ENCODE results near the gene ULK2. TPM values are rescaled to one million over a fixed set of nuclear protein-coding genes. Genes with fewer than 3 reads are reported as not detected.
A peak's percentile ranks its signal among the peaks of the same experiment; 100 is the strongest.
"Not testable (repeated sequence)": the region's sequence is repeated elsewhere in the genome, so short reads cannot be mapped to it uniquely, and the experiment has no call there.

ULK2 gene
- total RNA-seq, 1 experiment from 2014 or later, result 7.3 TPM

DNA sequence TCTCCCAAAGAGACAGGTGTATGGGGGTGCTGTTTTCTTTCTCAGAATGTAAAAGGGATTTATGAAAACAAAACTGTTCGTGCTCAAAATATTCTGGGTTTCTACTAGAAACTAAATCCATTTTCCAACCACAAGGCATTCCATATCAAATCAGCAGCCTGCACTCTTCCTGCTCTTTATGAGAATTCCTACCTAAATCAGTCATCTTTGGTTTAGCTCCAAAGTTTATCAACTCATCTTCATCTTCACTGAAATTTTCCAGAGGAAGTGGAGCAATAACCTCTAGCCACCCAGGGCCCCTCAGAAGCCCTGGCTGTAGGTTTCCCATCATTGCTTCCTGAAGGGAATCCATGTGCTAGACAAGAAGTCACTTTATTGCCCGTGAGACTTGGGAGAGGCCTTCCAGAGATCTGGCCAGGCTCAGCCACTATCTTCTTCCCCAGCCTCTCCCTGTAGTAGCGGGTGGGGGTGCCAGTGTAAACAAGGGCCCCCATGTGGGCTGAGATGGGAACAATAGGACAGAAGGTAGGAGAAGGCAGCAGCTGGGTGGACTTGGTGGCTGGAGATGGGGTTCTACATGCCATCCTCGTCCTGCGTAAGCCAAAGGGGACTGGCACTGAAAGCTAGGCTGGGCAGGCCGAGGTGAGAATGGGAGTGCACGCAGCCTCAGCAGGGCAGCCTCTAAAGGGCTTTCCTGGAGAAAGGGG, 97.6 kb downstream of the ULK2 start:
- DNase-seq (ENCODE audit: low read depth in 1 of 2, low spot score in 2 of 2), result peak in 1 of 2 experiments; percentile 6
- no peaks in the 10 kb centered on the region for H3K27me3 ChIP-seq (replicated peaks)
- no peak overlapping the region for H3K27ac ChIP-seq
- no peaks in the 10 kb centered on the region for H3K36me3 ChIP-seq
- H3K4me1 ChIP-seq (replicated peaks), result no peaks in the 10 kb centered on the region
- no peak overlapping the region for H3K4me3 ChIP-seq
- no peaks in the 10 kb centered on the region for H3K9me3 ChIP-seq (replicated peaks)

DNA sequence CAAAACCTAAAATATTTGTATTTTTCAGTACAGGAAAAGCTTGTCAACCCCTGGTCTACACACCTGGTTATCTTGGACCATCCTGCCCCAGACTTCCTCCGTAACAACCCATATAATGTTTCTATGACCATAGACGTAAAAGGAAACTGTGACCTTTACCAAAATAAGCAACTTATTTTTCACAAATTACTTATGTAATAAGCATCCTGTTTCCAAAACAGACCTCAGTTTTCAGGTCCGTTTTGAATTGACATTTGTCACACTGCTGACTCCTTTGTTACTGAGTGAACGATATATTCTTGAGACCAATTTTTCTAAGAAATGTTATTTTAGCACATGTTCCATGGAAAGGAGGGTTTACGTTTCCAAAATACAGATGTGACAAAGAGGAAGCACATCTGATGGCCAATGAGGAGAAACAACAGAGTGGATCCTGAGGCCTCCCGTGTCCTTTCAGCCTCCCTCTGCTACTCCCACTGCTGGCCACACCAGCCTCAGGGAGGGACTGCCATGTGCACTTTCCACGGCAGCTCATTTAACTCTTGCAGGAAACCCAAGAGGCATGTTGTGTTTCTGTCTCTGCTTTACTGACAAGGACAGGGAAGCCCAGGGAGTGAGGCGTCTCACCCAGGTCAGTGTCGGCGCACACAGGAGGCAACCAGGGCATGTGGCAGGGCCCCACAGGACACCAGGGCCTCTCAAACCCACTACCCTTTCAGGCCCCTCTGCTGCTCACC, 99.5 kb downstream of the ULK2 start:
- Histone ChIP-seq H3K4me1 (replicated peaks) (no peaks in the 10 kb centered on the region), H3K27ac (no peak overlapping the region), H3K27me3 (replicated peaks) (no peaks in the 10 kb centered on the region), H3K4me3 (no peak overlapping the region), H3K36me3 (no peaks in the 10 kb centered on the region), H3K9me3 (replicated peaks) (no peaks in the 10 kb centered on the region)
- no peak for DNase-seq (ENCODE audit: low read depth in 1 of 2, low spot score in 2 of 2)

GRCh38 chr17:19766421-19767270, 101.1 kb downstream of the ULK2 start:
- Histone ChIP-seq H3K4me1 (replicated peaks) (no peaks in the 10 kb centered on the region), H3K27me3 (replicated peaks) (no peaks in the 10 kb centered on the region), H3K27ac (no peak overlapping the region), H3K4me3 (no peak overlapping the region), H3K36me3 (no peaks in the 10 kb centered on the region), H3K9me3 (replicated peaks) (no peaks in the 10 kb centered on the region)
- DNase-seq (ENCODE audit: low read depth in 1 of 2, low spot score in 2 of 2), result peak; percentile 49 to 69

- Histone ChIP-seq H3K4me1 (replicated peaks) (no peaks in the 10 kb centered on the region), H3K9me3 (replicated peaks) (no peaks in the 10 kb centered on the region), H3K27me3 (replicated peaks) (no peaks in the 10 kb centered on the region), H3K27ac (no peak overlapping the region), H3K4me3 (no peak overlapping the region), H3K36me3 (no peaks in the 10 kb centered on the region)
- peak in 1 of 2 experiments; percentile 18 for DNase-seq (ENCODE audit: low read depth in 1 of 2, low spot score in 2 of 2)
These were observed 101.7 kb downstream of the ULK2 start for GRCh38 chr17:19766016-19766415.

GRCh38 chr17:19763991-19764390, 103.7 kb downstream of the ULK2 start:
- H3K4me3 ChIP-seq; H3K27ac ChIP-seq; H3K9me3 ChIP-seq (replicated peaks); DNase-seq (ENCODE audit: low read depth in 1 of 2, low spot score in 2 of 2); H3K27me3 ChIP-seq (replicated peaks); H3K36me3 ChIP-seq; H3K4me1 ChIP-seq (replicated peaks): not testable (repeated sequence)

DNA sequence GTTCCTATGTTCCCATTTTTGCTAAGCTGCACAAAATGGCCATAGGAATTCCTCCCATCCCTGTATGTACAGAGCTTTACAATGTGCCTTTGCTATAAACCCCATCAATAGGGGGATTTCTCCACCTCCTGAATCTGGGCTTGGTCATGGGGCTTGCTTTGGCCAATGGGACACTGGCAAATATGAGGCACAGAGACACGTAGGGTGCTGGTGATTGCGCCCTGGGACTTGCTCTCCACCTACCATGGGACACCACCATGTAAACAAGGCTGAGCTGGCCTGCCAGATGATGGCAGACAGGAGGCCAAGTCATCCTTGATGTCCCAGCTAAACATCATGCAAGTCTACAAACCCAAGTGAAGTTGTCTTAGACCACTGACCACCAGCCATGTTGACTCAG, 104.3 kb downstream of the ULK2 start:
- Histone ChIP-seq H3K27ac (no peak overlapping the region), H3K36me3 (no peaks in the 10 kb centered on the region), H3K4me3 (no peak overlapping the region), H3K9me3 (replicated peaks) (no peaks in the 10 kb centered on the region), H3K27me3 (replicated peaks) (no peaks in the 10 kb centered on the region), H3K4me1 (replicated peaks) (no peaks in the 10 kb centered on the region)
- no peak for DNase-seq (ENCODE audit: low read depth in 1 of 2, low spot score in 2 of 2)

DNA sequence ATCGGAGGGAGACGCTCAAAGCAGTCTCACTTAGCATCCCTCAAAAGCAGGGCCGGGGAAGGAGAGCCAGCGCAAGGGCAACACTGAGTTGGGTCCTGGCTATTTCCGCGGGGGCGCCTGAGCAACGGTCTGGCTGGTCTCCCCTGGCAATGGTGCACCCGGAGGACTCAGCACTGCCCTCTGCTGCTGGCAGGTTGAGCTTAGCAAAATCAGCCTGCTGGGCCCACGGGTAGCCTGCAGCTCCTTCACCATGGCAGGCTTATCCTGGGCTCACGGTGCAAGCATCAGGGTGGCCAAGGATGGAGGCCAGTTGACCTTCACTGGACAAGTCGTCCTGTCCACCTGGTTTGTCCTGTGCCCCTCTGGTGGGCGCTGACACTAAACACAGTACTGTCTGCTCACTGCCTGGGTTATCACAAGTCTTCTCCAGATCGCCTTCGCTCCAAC, 105.2 kb downstream of the ULK2 start:
- no peaks in the 10 kb centered on the region for H3K27me3 ChIP-seq (replicated peaks)
- no peak overlapping the region for H3K27ac ChIP-seq
- no peaks in the 10 kb centered on the region for H3K9me3 ChIP-seq (replicated peaks)
- no peak for DNase-seq (ENCODE audit: low read depth in 1 of 2, low spot score in 2 of 2)
- H3K4me1 ChIP-seq (replicated peaks), result no peaks in the 10 kb centered on the region
- H3K36me3 ChIP-seq, result no peaks in the 10 kb centered on the region
- no peak overlapping the region for H3K4me3 ChIP-seq

DNA sequence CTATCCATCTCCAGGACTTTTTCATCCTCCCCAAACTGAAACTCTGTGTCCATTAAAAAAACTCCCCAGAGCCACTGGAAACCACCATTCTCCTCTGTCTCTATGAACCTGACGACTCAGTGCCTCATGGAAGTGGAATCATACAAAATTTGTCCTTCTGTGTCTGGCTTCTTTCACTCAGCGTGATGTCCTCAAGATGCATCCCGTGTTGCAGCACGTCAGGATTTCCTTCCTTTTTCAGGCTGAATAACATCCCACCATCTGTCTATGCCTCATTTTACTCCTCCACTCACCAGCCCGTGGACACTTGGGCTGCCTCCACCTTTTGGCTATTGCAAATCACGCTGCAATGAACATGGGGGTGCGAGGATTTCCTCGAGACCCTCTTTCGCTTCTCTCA, 107.0 kb downstream of the ULK2 start:
- H3K27me3 ChIP-seq (replicated peaks), result no peaks in the 10 kb centered on the region
- DNase-seq (ENCODE audit: low read depth in 1 of 2, low spot score in 2 of 2), result no peak

DNA sequence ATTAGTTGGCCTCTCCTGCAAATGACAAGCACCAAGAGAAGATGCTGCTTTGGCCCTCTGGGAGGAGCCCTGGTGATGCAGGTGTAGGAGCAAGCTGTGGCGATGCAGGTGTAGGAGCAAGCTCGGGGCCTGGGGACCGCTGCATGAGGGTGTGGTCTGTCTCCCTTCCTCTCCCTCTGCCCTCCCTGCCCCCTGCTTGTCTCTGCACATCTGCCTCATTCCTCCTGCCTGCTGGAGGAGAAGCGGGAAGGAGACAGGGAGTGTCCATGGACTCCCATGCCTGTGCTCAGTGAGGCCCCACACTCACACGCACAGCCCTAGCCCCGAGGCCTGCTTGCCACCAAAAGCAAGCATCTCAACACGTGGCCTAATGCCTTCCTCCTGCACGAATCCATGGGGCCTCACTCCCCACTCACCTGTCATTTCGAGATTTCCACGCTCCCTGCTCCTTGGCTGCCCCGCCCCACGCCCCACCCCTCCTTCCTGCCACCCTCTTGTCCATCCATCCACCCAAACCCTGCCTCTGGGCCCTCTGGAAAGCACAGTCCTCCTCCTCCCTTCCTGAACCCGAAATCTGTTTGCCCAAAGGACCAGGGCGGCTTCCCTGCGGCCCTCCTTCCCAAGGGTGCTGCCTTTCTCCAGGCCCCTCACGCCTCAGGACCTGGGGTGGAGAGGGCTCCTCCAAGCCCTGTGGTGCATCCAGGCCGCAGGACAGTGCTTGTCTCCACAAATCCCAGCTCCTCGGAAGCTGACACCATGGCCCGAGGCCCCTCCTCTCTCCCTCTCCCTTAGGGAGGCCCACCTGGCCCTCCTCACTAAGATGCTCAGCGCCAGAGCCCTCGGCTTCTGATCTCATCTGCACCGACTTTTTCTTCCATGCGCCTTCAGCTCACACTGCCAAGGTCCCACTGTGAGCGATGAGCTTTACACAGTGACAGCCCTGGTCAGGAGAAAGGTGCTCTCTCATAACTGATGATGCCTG, 107.9 kb downstream of the ULK2 start:
- Histone ChIP-seq H3K27ac (no peak overlapping the region), H3K9me3 (replicated peaks) (no peaks in the 10 kb centered on the region), H3K36me3 (no peaks in the 10 kb centered on the region), H3K4me1 (replicated peaks) (no peaks in the 10 kb centered on the region), H3K4me3 (no peak overlapping the region), H3K27me3 (replicated peaks) (no peaks in the 10 kb centered on the region)
- DNase-seq (ENCODE audit: low read depth in 1 of 2, low spot score in 2 of 2), result no peak

More for the DNA sequence above, 107.0 kb downstream of the ULK2 start:
- Histone ChIP-seq H3K9me3 (replicated peaks) (no peaks in the 10 kb centered on the region), H3K36me3 (no peaks in the 10 kb centered on the region), H3K4me3 (no peak overlapping the region), H3K27ac (no peak overlapping the region), H3K4me1 (replicated peaks) (no peaks in the 10 kb centered on the region)

- no peak overlapping the region for H3K4me3 ChIP-seq
- H3K9me3 ChIP-seq (replicated peaks), result no peaks in the 10 kb centered on the region
- no peaks in the 10 kb centered on the region for H3K27me3 ChIP-seq (replicated peaks)
- H3K4me1 ChIP-seq (replicated peaks), result peaks cover 12% of the 10 kb centered on the region
- no peaks in the 10 kb centered on the region for H3K36me3 ChIP-seq
- DNase-seq (ENCODE audit: low read depth in 1 of 2, low spot score in 2 of 2), result no peak
- no peak overlapping the region for H3K27ac ChIP-seq
These were observed 110.1 kb downstream of the ULK2 start for GRCh38 chr17:19757536-19758180.

DNA sequence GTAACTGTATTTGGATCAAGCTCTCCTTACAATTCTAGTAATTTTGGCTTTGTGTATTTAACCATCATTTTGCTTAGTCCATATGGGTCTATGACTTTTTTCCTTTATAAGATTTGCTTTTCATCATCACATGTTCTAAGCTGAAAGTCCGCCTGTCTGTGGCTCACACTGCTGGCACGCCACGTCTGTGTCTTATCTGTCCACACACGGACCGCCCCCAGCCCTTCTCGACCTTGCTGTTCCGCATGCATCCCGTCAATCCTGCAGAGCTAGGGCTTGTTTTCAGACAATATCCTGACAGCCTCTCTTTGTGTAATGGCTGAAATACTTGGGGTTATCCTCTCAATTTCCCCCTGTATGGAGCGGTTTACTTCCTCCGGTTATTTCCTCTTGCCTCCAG, 111.2 kb downstream of the ULK2 start:
- DNase-seq (ENCODE audit: low read depth in 1 of 2, low spot score in 2 of 2), result no peak
- Histone ChIP-seq H3K36me3 (no peaks in the 10 kb centered on the region), H3K4me1 (replicated peaks) (peaks cover 17% of the 10 kb centered on the region), H3K4me3 (no peak overlapping the region), H3K9me3 (replicated peaks) (no peaks in the 10 kb centered on the region), H3K27ac (no peak overlapping the region), H3K27me3 (replicated peaks) (no peaks in the 10 kb centered on the region)

DNA sequence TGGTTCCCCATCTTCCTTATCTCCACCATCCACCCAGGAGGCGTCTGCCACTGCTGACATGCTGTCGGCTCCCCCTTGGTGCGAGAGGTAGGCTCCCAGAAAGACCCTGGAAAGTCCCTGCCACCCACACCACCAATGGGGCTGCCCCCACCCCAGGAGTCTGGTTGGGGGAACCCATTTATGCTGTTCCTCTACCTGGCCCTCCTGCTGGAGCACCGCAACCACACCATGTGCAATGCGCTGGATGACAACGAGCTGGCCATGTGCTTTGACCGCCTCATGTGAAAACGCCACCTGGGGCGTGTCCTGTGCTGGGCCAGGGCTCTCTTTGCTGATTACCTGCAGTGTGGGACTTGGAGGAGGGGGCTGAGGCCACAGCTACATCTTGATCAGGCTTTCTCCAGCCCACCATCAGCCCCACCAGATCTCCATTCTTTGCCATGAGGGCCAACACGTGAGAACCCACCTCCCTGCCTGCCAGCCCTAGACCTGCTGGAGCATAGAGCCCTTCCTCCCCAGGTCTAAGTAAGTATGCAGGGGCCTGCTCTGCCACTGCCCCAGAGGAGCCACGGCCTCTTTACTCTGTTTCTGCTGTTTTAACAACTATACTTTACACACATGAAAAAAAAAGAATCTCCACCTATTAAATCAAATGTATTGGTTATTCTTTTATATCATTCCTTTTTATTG, 111.8 kb downstream of the ULK2 start:
- H3K4me1 ChIP-seq (replicated peaks), result peaks cover 17% of the 10 kb centered on the region
- H3K27ac ChIP-seq, result no peak overlapping the region
- no peak overlapping the region for H3K4me3 ChIP-seq
- no peaks in the 10 kb centered on the region for H3K27me3 ChIP-seq (replicated peaks)
- DNase-seq (ENCODE audit: low read depth in 1 of 2, low spot score in 2 of 2), result no peak
- no peaks in the 10 kb centered on the region for H3K9me3 ChIP-seq (replicated peaks)
- no peaks in the 10 kb centered on the region for H3K36me3 ChIP-seq

Data from SJSA1 (cell line).